Measurements from ENCODE around the gene MAP1A. TPM values are rescaled to one million over a fixed set of nuclear protein-coding genes. Genes with fewer than 3 reads are reported as not detected.

The MAP1A gene
- total RNA-seq, 1 donor from 2014 or later = 35.7 TPM

DNA sequence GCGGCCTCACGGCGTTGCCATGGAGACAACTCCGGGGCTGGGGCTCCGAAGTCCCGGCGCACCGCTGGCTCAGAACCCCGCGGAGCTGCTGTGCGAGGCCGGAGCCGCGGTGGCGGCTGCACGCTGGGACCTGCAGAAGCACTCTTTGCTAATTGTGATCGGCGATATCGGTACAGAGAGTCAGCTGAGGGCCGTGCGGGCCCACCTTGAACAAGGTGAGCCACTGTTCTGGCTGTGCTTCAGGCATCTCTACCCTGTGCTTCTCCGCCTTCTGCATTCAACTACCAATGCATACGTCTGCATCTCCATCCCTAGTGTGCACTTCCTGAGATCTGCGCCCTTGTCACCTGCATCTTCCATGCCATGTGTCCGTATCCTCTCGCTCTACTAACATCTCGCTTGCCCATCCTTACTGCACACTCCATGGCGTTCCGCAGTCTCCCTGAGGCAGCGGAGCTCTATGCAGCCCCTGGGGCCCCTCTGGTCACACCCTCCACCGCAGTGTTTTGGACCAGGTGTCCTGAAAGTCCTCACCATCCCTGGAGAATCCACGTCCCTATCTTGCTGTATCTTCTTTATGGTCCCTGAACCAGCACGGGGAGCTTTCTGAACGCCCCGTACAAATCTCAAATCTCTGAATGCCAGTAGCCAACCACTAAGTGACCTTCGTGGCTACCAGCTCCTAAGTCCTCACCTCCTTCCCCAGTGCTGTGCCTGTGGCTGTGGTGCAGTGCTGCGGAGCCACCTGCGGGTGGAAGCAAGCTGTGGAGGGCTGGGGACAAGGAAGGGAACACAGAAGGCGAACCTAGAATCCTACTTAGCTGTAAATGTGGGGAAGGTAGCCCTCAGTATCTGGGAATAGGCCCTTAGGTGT is 6.2 kb upstream of the MAP1A start:
- peak; percentile 57 for DNase-seq

DNA sequence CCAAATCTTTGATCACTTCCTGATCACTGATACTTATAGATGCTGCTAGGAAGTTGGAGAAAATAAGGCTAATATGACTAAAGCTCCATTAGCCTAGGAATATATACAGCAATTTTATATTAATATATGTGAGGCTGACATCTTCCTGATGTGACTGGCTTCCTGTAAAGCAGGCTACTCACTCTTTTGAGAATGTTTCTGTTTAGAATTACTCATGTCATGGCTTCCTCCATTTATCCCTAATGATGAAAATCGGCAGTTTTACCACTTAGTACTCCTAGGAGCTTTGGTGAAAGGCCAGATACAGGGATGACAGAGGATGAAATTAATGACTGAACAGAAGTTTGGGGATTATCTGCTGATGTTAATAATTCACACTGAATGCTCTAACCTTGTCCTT is 3.9 kb upstream of the MAP1A start:
- no peak for DNase-seq

DNA sequence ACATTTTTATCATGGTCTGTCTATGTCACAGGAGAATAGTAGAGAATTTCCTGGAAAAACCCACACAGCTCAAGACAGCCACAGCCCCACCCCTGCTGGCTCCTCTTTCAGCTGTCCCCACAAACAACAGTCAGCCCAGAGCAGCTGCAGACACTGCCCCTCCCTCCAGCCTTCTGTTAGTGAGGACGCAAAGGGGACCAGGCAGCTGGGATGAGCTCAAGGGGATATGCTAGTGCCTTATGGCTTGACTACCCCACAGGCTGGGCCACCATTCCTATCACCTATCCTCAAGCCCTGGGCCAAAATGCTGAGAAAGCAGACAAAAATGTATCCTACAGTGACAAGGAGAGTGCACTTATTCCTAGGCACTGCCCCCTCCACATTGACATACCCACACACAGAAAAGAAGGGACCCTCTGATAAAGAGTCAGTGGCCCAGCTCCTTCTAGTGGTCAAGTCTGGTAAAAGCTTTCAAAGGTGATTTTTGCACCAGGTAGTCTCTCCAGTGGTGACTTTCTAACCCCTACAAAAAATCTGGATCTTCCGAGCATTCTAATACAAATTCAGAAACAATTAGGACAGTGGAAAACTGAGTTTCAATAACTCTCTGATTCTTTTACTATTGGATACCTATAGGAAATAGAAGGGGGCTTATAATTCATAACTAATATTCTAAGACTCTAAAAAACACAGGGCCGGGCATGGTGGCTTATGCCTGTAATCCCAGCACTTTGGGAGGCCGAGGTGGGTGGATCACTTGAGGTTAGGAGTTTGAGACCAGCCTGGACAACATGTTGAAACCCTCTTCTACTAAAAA is 3.0 kb upstream of the MAP1A start:
- DNase-seq = peak; percentile 76

DNA sequence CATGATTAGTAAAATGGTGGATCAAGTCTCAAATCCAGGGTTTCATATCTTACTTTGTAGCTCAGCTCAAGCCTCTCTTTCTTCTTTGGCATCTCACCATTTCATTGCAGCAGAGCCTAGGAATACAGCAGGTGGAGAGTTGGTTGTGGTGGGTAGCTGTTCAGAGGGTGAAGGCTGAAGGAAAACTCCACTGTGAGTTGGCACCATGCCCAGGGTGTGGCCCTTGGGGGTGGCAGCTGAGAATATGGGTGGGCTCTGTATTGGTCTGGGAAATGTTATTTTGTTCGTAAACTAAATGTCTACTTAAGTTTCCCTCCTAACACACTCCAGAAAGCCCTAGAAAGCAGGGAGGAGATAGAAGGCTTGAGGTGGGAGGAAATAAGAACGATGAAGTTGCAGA is 1.7 kb upstream of the MAP1A start:
- no peak for DNase-seq

DNA sequence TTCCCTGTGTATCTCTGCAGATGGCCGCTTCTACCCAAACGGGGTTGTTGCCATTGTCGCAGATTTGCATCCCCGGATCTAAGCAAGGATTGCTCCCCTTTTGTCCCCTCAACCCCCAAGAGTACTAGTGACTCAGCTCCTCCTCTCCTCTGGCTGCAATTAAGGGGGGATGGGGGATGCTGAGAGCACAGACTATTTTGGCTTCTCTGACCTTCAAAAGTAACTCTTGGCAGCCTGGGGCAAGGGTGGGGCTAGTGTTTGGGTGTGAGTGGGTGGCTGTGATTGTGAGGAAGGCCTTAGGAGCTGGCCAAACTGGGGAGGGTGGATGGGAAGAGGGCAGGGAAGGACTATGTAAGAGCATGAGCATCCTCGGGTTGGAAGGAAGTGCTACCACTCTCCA is 1.2 kb upstream of the MAP1A start:
- DNase-seq = no peak

DNA sequence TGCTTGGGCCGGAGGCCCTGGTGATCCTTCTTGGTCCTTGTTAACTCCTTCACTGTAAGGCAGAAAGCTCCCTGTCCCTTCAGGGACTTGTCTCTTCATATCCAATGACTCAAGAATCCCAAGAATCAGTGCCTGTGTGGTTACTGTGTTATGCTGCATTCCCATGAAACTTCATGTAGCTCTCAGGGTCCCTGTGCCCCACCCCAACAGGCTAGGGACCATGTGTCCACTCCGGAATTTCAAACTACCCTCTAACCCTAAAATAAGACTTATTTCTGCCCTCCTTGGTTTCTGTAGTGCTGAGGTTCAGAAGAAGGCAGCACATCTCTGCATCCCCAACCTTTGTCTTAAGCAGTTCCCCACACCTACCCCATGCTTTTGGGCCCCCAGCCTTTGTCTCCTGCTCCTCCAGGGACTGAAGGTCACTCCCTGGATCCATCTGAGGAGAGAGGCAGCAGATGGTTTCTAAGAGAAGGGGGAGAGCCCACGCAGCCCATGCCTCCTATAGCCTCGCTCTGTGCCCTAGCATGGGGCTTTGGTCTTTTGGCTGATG is 531 bp upstream of the MAP1A start:
- DNase-seq = no peak

DNA sequence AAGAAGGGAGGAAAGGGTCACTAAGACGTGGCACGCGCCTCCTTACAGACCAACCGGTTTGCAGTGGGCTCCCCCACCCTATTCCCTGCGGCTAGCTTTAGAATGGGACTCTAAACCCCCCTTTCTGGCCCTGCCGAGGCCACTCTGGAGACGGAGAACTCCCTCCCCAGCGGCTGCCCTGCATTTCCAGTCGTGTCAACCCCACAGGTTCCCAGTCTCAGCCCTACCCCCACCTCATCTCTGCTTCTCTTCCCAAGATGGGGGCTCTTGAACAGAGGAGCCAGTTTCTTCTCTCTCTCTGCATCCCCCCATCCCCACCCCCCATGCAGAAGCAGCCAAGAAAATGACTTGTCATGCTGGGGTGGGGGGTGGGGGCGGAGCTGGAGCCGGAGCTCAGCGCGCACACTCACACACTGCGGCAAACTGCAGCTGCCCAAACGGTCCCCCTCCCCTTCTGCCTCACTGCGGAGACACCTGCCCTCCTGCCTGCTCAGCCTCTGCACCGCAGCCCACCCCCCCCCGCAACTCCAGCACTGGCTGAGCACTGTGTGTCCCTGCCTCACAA is 871 bp downstream of the MAP1A start:
- DNase-seq = peak; percentile 77

DNA sequence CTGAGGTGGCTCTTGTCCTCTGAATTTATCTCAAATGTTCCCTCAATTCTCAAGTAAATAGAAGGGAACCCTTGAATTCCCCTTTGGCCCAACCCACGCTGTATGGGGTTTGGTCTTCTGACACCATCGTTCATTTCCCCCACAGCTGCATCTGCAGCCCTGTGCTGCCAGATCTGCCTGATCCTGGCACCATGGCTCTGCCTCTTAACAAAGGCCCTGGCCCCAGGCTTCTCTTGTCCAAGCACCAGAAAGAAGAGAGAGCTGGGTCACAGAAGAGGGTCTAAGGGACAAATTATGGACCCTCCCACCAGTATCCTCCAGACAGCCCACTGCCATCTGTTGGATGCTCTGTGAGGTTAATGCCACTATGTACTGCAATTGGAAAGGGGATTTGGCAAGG is 1.8 kb downstream of the MAP1A start:
- DNase-seq = no peak

DNA sequence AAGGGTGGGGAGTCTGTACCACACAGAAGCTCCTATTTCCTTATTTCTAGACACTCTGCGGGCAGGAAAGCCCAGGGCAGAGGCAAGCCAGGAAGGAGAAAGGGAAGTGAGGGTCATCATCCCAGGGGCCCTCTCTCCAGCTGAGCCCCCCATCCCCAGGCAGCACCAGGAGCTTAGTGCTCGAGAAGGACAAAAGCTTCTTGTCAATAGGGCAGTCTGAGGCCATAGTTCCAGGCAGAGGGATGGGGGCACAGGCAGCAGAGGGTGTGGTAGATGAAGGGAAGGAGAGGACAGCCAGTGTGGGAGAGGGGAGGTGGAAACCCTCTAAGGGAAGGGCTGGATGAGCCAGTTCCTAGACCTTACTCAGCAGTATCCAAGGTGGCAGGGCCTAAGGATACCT is 2.7 kb downstream of the MAP1A start:
- no peak for DNase-seq

DNA sequence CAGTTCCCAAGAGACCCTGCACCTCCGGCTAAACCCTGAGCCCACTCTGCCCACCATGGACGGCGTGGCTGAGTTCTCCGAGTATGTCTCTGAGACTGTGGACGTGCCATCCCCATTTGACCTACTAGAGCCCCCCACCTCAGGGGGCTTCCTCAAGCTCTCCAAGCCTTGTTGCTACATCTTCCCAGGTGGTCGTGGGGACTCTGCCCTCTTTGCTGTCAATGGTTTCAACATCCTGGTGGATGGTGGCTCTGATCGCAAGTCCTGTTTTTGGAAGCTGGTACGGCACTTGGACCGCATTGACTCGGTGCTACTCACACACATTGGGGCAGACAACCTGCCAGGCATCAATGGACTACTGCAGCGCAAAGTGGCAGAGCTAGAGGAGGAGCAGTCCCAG is 4.0 kb downstream of the MAP1A start:
- no peak for DNase-seq

DNA sequence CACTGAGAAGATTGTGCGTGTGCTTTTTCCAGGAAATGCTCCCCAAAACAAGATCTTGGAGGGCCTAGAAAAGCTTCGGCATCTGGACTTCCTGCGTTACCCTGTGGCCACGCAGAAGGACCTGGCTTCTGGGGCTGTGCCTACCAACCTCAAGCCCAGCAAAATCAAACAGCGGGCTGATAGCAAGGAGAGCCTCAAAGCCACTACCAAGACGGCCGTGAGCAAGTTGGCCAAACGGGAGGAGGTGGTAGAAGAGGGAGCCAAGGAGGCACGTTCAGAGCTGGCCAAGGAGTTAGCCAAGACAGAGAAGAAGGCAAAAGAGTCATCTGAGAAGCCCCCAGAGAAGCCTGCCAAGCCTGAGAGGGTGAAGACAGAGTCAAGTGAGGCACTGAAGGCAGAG is 4.8 kb downstream of the MAP1A start:
- no peak for DNase-seq

DNA sequence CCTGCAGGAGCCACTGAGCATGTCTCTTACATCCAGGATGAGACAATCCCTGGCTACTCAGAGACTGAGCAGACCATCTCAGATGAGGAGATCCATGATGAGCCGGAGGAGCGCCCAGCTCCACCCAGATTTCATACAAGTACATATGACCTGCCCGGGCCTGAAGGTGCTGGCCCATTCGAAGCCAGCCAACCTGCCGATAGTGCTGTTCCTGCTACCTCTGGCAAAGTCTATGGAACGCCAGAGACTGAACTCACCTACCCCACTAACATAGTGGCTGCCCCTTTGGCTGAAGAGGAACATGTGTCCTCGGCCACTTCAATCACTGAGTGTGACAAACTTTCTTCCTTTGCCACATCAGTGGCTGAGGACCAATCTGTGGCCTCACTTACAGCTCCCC is 6.2 kb downstream of the MAP1A start:
- DNase-seq = no peak

DNA sequence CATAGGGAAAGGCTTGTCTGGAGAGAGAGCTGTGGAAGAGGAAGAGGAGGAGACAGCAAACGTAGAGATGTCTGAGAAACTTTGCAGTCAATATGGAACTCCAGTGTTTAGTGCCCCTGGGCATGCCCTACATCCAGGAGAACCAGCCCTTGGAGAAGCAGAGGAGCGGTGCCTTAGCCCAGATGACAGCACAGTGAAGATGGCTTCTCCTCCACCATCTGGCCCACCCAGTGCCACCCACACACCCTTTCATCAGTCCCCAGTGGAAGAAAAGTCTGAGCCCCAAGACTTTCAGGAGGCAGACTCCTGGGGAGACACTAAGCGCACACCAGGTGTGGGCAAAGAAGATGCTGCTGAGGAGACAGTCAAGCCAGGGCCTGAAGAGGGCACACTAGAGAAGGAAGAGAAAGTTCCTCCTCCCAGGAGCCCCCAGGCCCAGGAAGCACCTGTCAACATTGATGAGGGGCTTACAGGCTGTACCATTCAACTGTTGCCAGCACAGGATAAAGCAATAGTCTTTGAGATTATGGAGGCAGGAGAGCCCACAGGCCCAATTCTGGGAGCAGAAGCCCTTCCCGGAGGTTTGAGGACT is 6.9 kb downstream of the MAP1A start:
- DNase-seq = no peak

DNA sequence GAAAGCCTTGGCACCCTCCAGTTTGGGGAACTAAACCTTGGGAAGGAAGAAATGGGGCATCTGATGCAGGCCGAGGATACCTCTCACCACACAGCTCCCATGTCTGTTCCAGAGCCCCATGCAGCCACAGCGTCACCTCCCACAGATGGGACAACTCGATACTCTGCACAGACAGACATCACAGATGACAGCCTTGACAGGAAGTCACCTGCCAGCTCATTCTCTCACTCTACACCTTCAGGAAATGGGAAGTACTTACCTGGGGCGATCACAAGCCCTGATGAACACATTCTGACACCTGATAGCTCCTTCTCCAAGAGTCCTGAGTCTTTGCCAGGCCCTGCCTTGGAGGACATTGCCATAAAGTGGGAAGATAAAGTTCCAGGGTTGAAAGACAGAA is 7.7 kb downstream of the MAP1A start:
- no peak for DNase-seq

DNA sequence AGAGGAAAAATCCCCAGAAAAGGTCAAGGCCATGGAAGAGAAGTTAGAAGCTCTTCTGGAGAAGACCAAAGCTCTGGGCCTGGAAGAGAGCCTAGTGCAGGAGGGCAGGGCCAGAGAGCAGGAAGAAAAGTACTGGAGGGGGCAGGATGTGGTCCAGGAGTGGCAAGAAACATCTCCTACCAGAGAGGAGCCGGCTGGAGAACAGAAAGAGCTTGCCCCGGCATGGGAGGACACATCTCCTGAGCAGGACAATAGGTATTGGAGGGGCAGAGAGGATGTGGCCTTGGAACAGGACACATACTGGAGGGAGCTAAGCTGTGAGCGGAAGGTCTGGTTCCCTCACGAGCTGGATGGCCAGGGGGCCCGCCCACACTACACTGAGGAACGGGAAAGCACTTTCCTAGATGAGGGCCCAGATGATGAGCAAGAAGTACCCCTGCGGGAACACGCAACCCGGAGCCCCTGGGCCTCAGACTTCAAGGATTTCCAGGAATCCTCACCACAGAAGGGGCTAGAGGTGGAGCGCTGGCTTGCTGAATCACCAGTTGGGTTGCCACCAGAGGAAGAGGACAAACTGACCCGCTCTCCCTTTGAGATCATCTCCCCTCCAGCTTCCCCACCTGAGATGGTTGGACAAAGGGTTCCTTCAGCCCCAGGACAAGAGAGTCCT is 9.0 kb downstream of the MAP1A start:
- no peak for DNase-seq

DNA sequence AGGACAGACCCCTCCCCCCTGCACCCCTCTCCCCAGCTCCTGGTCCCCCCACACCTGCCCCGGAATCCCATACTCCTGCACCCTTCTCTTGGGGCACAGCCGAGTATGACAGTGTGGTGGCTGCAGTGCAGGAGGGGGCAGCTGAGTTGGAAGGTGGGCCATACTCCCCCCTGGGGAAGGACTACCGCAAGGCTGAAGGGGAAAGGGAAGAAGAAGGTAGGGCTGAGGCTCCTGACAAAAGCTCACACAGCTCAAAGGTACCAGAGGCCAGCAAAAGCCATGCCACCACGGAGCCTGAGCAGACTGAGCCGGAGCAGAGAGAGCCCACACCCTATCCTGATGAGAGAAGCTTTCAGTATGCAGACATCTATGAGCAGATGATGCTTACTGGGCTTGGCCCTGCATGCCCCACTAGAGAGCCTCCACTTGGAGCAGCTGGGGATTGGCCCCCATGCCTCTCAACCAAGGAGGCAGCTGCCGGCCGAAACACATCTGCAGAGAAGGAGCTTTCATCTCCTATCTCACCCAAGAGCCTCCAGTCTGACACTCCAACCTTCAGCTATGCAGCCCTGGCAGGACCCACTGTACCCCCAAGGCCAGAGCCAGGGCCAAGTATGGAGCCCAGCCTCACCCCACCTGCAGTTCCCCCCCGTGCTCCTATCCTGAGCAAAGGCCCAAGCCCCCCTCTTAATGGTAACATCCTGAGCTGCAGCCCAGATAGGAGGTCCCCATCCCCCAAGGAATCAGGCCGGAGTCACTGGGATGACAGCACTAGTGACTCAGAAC is 9.8 kb downstream of the MAP1A start:
- no peak for DNase-seq

DNA sequence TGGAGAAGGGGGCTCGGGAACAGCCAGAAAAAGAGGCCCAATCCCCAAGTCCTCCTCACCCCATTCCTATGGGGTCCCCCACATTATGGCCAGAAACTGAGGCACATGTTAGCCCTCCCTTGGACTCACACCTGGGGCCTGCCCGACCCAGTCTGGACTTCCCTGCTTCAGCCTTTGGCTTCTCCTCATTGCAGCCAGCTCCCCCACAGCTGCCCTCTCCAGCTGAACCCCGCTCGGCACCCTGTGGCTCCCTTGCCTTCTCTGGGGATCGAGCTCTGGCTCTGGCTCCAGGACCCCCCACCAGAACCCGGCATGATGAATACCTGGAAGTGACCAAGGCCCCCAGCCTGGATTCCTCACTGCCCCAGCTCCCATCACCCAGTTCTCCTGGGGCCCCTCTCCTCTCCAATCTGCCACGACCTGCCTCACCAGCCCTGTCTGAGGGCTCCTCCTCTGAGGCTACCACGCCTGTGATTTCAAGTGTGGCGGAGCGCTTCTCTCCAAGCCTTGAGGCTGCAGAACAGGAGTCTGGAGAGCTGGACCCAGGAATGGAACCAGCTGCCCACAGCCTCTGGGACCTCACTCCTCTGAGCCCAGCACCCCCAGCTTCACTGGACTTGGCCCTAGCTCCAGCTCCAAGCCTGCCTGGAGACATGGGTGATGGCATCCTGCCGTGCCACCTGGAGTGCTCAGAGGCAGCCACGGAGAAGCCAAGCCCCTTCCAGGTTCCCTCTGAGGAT is 10.6 kb downstream of the MAP1A start:
- DNase-seq = no peak

DNA sequence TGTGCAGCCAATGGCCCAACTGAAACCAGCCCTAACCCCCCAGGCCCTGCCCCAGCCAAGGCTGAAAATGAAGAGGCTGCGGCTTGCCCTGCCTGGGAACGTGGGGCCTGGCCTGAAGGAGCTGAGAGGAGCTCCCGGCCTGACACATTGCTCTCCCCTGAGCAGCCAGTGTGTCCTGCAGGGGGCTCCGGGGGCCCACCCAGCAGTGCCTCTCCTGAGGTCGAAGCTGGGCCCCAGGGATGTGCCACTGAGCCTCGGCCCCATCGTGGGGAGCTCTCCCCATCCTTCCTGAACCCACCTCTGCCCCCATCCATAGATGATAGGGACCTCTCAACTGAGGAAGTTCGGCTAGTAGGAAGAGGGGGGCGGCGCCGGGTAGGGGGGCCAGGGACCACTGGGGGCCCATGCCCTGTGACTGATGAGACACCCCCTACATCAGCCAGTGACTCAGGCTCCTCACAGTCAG is 11.2 kb downstream of the MAP1A start:
- DNase-seq = no peak

DNA sequence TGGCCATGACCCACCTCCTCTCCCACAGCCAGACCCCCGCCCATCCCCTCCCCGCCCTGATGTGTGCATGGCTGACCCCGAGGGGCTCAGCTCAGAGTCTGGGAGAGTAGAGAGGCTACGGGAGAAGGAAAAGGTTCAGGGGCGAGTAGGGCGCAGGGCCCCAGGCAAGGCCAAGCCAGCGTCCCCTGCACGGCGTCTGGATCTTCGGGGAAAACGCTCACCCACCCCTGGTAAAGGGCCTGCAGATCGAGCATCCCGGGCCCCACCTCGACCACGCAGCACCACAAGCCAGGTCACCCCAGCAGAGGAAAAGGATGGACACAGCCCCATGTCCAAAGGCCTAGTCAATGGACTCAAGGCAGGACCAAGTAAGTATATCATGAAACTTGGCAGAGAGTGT is 11.7 kb downstream of the MAP1A start:
- no peak for DNase-seq

DNA sequence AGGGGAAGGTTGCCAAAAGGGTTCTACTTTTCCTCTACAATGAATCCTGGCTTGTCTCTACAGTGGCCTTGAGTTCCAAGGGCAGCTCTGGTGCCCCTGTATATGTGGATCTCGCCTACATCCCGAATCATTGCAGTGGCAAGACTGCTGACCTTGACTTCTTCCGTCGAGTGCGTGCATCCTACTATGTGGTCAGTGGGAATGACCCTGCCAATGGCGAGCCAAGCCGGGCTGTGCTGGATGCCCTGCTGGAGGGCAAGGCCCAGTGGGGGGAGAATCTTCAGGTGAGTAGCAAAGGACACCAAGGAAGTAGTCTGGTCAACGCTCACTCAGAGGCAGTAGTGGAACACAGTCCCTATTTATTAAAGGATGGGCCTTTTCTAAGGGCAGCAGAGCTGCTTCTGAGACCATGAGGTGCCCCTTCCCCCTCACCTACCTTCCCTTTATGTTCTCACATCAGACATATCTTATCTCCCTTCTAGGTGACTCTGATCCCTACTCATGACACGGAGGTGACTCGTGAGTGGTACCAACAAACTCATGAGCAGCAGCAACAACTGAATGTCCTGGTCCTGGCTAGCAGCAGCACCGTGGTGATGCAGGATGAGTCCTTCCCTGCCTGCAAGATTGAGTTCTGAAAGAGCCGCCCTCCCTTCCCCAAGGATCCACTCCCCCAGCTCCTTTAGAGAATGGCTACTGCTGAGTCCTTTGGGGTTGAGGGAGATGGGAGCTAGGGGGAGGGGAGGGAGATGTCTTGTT is 12.4 kb downstream of the MAP1A start:
- DNase-seq = no peak

Data from occipital lobe (tissue), 2 donors.